ENCODE data around the gene TUBAL3.

TUBAL3 gene

DNA sequence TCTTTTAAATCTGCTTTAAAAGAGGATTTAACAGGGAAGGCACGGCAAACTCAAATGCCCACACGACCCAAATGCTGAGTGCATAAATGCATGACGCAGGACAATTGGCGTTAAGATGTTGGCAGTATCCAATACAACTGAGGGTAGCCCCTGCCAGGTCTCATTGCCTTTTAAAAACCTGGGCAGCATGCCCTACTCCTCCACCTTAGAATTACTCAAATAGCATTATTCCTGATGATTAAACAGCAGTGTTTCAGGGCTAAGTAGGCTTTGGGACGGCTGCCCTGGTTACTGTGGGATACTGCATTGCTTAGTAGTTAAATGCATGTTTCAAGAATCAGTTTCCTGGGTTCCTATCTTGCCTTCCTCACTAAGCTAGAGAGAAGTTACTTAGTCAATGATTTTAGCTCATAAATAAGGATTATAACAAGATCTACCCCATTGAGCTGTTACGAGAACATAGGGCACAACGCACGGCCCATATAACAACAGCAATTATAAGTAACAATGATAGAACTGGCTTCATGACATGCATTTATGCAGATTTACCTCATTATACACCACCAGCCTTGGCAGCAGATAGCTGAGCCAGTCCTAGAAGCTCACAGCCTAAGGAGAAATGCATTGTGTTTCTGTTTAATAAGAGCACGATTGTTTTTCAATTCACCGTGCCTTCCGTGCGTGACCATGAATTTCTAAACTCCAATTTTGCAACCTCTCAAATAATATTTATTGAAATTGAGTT lies 7.9 kb downstream of the TUBAL3 start:
- no peak for DNase-seq (ENCODE audit: low read depth)
- no peak overlapping the region for H3K4me3 ChIP-seq (ENCODE audit: low read depth, low read length)
- TF ChIP-seq POLR2A (IDR thresholded peaks at IDR 0.05; ENCODE audit: extremely low read depth, insufficient read length) (no peak), MYC (IDR thresholded peaks at IDR 0.05; ENCODE audit: low read depth, low read length) (no peak)
- TF ChIP-seq, protein P1, sequence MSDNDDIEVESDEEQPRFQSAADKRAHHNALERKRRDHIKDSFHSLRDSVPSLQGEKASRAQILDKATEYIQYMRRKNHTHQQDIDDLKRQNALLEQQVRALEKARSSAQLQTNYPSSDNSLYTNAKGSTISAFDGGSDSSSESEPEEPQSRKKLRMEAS (IDR thresholded peaks at IDR 0.05; ENCODE audit: low read depth, low read length): no peak
- TF ChIP-seq, protein P2, sequence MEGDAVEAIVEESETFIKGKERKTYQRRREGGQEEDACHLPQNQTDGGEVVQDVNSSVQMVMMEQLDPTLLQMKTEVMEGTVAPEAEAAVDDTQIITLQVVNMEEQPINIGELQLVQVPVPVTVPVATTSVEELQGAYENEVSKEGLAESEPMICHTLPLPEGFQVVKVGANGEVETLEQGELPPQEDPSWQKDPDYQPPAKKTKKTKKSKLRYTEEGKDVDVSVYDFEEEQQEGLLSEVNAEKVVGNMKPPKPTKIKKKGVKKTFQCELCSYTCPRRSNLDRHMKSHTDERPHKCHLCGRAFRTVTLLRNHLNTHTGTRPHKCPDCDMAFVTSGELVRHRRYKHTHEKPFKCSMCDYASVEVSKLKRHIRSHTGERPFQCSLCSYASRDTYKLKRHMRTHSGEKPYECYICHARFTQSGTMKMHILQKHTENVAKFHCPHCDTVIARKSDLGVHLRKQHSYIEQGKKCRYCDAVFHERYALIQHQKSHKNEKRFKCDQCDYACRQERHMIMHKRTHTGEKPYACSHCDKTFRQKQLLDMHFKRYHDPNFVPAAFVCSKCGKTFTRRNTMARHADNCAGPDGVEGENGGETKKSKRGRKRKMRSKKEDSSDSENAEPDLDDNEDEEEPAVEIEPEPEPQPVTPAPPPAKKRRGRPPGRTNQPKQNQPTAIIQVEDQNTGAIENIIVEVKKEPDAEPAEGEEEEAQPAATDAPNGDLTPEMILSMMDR (IDR thresholded peaks at IDR 0.05; ENCODE audit: low read depth, low read length): no peak

DNA sequence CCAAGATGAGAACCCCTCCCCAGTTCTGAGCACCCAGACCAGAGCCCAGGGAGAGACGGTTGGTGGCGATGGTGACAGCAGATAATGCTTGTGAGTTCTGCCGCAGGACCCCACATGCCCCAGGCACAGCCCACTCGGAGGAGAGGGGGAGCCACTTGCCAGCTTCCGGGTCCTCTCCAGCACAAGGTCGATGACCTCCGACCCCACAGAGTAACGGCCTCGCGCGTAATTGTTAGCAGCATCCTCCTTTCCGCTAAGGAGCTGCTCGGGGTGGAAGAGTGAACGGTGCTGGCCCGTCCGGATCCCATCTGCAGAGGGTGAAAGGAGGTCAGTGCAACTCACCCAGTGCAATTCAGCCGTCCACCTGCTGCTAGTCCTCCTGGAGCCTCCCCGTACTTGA lies 9.5 kb downstream of the TUBAL3 start:
- no peak for TF ChIP-seq POLR2A (IDR thresholded peaks at IDR 0.05; ENCODE audit: extremely low read depth, insufficient read length)
- TF ChIP-seq MYC (IDR thresholded peaks at IDR 0.05; ENCODE audit: low read depth, low read length): no peak
- TF ChIP-seq, protein P1 (IDR thresholded peaks at IDR 0.05; ENCODE audit: low read depth, low read length): no peak
- TF ChIP-seq, protein P2 (IDR thresholded peaks at IDR 0.05; ENCODE audit: low read depth, low read length): no peak

DNA sequence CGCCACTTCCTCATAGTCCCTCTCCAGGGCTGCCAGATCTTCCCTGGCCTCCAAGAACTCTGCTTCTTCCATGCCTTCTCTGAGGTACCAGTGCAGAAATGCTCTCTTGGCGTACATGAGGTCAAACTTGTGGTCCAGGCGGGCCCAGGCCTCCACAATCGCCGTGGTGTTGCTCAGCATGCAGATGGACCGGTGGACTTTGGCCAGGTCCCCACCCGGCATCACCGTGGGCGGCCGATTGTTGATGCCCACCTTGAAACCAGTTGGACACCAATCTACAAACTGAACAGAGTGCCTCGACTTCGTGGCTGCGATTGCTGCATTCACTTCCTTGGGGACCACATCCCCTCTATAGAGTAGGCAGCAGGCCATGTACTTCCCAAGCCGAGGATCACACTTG lies 11.1 kb downstream of the TUBAL3 start:
- DNase-seq (ENCODE audit: low read depth): no peak
- H3K4me3 ChIP-seq (ENCODE audit: low read depth, low read length): no peak overlapping the region
- TF ChIP-seq, protein P2 (IDR thresholded peaks at IDR 0.05; ENCODE audit: low read depth, low read length): no peak
- TF ChIP-seq MYC (IDR thresholded peaks at IDR 0.05; ENCODE audit: low read depth, low read length) (no peak), POLR2A (IDR thresholded peaks at IDR 0.05; ENCODE audit: extremely low read depth, insufficient read length) (no peak)

More for the DNA sequence above, 9.5 kb downstream of the TUBAL3 start:
- DNase-seq (ENCODE audit: low read depth): no peak
- H3K4me3 ChIP-seq (ENCODE audit: low read depth, low read length): no peak overlapping the region

DNA sequence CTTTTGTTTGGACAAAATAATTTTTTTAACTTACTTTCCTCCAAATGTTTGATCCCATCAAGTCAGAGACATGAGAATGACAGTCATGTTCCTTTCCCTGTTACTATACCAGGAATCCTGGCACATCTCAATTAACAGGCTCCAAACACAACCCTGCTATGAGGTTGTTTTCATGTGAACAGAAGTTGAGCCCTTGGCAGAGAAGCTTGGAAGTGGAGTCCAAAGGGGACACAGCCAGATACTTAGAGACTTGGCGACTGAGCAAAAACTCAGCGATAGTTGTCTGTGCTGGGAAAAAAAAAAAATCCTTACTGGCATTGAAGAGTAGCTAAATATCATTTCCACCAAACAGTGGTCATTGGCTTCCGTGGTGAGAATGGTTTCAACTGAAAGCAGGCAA lies 12.8 kb downstream of the TUBAL3 start:
- no peak for DNase-seq (ENCODE audit: low read depth)
- no peak overlapping the region for H3K4me3 ChIP-seq (ENCODE audit: low read depth, low read length)
- TF ChIP-seq, protein P2 (IDR thresholded peaks at IDR 0.05; ENCODE audit: low read depth, low read length): no peak
- TF ChIP-seq POLR2A (IDR thresholded peaks at IDR 0.05; ENCODE audit: extremely low read depth, insufficient read length): no peak
- TF ChIP-seq, protein P1 (IDR thresholded peaks at IDR 0.05; ENCODE audit: low read depth, low read length): no peak
- no peak for TF ChIP-seq MYC (IDR thresholded peaks at IDR 0.05; ENCODE audit: low read depth, low read length)

DNA sequence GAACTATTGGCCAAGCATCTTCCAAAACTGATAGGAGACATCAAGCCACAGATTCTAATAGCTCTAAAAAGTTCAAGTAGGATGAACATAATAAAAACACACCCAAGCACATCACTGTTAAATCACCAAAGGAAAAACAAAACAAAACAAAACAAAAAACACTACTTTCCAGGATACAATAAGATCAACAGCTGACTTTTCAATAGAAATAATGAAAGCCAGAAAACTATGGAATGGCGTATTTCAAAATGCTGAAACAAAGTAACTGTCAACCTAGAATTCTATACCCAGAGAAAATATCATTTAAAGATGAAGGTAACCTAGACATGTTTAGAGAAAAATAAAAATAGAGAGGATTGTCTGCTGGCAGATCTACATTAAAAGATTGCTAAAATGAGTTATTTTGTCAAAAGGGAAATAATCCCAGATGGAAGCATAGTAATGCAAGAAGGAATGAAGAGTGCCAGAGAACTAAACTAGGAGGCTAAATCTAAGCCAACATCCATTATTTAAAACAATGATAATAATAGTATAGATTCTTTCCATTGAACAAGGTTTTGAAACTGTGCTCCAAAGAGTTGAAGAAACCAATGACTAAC lies 13.9 kb downstream of the TUBAL3 start:
- TF ChIP-seq MYC (IDR thresholded peaks at IDR 0.05; ENCODE audit: low read depth, low read length): no peak
- TF ChIP-seq, protein P2 (IDR thresholded peaks at IDR 0.05; ENCODE audit: low read depth, low read length): no peak
- TF ChIP-seq, protein P1 (IDR thresholded peaks at IDR 0.05; ENCODE audit: low read depth, low read length): no peak
- DNase-seq (ENCODE audit: low read depth): no peak
- no peak overlapping the region for H3K4me3 ChIP-seq (ENCODE audit: low read depth, low read length)

Measured in NB4 (cell line).